PC-3 (cell line): ENCODE results near the gene MAP2K2. TPM values are rescaled to one million over a fixed set of nuclear protein-coding genes. Genes with fewer than 3 reads are reported as not detected.

Experiments used
- ATAC-seq: fragments of 200-7000 bp; cut with Tn5 transposase; 2 replicates; pipeline ENCODE4 v1.9.1; 2020; ENCODE audit warnings: mild to moderate bottlenecking, moderate library complexity
- BruUV-seq: library from RNA; stranded (reverse); fragments of 400-500 nt; replicated peaks from 2 replicates; lab custom pipeline; 2021; lab: Mats Ljungman, UMichigan
- CTCF ChIA-PET: fragments of 300-600 bp; sonication (Branson Sonifier 250); formaldehyde crosslinking; loops from one replicate; lab custom pipeline; 2022; ENCODE audit warnings: antibody characterized with exemption; lab: Charles Lee
- POLR2A ChIA-PET: fragments of 300-600 bp; sonication (Branson Sonifier 250); formaldehyde crosslinking; loops from one replicate; lab custom pipeline; 2022; ENCODE audit warnings: antibody characterized with exemption; ENCODE audit not compliant: unreplicated experiment; lab: Charles Lee
- DNase-seq: peaks from one replicate; pipeline ENCODE4 v3.0.0-alpha.2; 2015
- H2AFZ ChIP-seq: fragments of 300-600 bp; sonication (generic); 2 replicates; pipeline ENCODE4 v1.6.0; 2016; ENCODE audit warnings: antibody characterized with exemption, low read length
- H3F3A ChIP-seq: fragments of 300-600 bp; sonication (generic); one replicate; pipeline ENCODE4 v1.6.0; 2017; ENCODE audit warnings: antibody characterized with exemption, low read length, control low read depth, mild to moderate bottlenecking; ENCODE audit not compliant: unreplicated experiment
- H3K27ac ChIP-seq: fragments of 300-600 bp; sonication (generic); 2 replicates; pipeline ENCODE4 v1.5.1; 2016; ENCODE audit warnings: mild to moderate bottlenecking, low read length
- H3K27me3 ChIP-seq: fragments of 300-600 bp; sonication (generic); 2 replicates; pipeline ENCODE4 v1.6.1; 2016; ENCODE audit warnings: low read length, mixed read lengths
- H3K36me3 ChIP-seq: fragments of 300-600 bp; sonication (generic); 2 replicates; pipeline ENCODE4 v1.6.1; 2016; ENCODE audit warnings: low read depth, mixed run types, low read length, mixed read lengths
- H3K4me1 ChIP-seq: fragments of 300-600 bp; sonication (generic); 2 replicates; pipeline ENCODE4 v1.5.1; 2016; ENCODE audit warnings: low read length; ENCODE audit not compliant: insufficient read depth
- H3K4me2 ChIP-seq: fragments of 300-600 bp; sonication (generic); 2 replicates; pipeline ENCODE4 v1.6.0; 2016; ENCODE audit warnings: low read length
- H3K4me3 ChIP-seq: fragments of 300-600 bp; sonication (generic); 2 replicates; pipeline ENCODE4 v1.5.1; 2016; ENCODE audit warnings: mild to moderate bottlenecking, low read length, mixed read lengths
- H3K79me2 ChIP-seq: fragments of 300-600 bp; sonication (generic); 2 replicates; pipeline ENCODE4 v1.6.1; 2017; ENCODE audit warnings: low read length, mixed read lengths
- H3K9ac ChIP-seq: fragments of 300-600 bp; sonication (generic); 2 replicates; pipeline ENCODE4 v1.6.0; 2016; ENCODE audit warnings: mild to moderate bottlenecking, low read length
- H3K9me2 ChIP-seq: fragments of 300-600 bp; sonication (generic); replicated peaks from 2 replicates; pipeline ENCODE4 v1.6.1; 2016; ENCODE audit warnings: mixed run types, low read length, mixed read lengths
- H3K9me3 ChIP-seq: fragments of 300-600 bp; sonication (generic); 2 replicates; pipeline ENCODE4 v1.6.1; 2016; ENCODE audit warnings: low read length, mixed read lengths
- H4K20me1 ChIP-seq: fragments of 300-600 bp; sonication (generic); 2 replicates; pipeline ENCODE4 v1.6.1; 2016; ENCODE audit warnings: low read length, mixed read lengths
- CTCF ChIP-seq: fragments of 300-600 bp; sonication (generic); conservative IDR thresholded peaks from 2 replicates; pipeline ENCODE4 v1.5.1; 2017; ENCODE audit warnings: antibody characterized with exemption, low read depth, mild to moderate bottlenecking, low read length
- EZH2 ChIP-seq: fragments of 300-600 bp; sonication (generic); IDR thresholded peaks from one replicate; pipeline ENCODE4 v1.6.1; 2017; ENCODE audit warnings: antibody characterized with exemption, mild to moderate bottlenecking, low read length; ENCODE audit not compliant: unreplicated experiment
- EZH2phosphoT487 ChIP-seq: fragments of 300-600 bp; sonication (generic); IDR thresholded peaks from 2 replicates; pipeline ENCODE4 v1.6.1; 2018; ENCODE audit warnings: mild to moderate bottlenecking, antibody characterized with exemption, low read length, borderline replicate concordance
- intact Hi-C: fragments of 100-400 bp; cut with micrococcal nuclease; formaldehyde crosslinking; loops from 2 replicates; pipeline ENCODE4 v1.9.0; 2023
- total RNA-seq: library from RNA; depleted of rRNA; stranded (reverse); fragments of >200 nt; gene quantifications from 2 replicates; pipeline ENCODE4 v1.2.3, GENCODE V29; 2014

MAP2K2 gene
- total RNA-seq, 1 experiment from 2014 or later: 229 TPM

- intact Hi-C loops: no loop called here
- Histone ChIP-seq H3K27ac (no peak overlapping the region), H2AFZ (no peak overlapping the region), H3F3A (no peaks in the 10 kb centered on the region), H3K9me3 (no peaks in the 10 kb centered on the region), H4K20me1 (no peaks in the 10 kb centered on the region), H3K4me3 (no peak overlapping the region), H3K27me3 (no peaks in the 10 kb centered on the region), H3K36me3 (peaks cover 4% of the 10 kb centered on the region; the same call in 1 of the 2 replicates), H3K9me2 (no peaks in the 10 kb centered on the region), H3K9ac (no peak overlapping the region), H3K4me1 (no peaks in the 10 kb centered on the region; the same call in 1 of the 2 replicates), H3K79me2 (no peaks in the 10 kb centered on the region), H3K4me2 (no peak overlapping the region)
- no peak for TF ChIP-seq EZH2
- no peak for TF ChIP-seq CTCF
- TF ChIP-seq EZH2phosphoT487: no peak
- no peak for DNase-seq
- ChIA-PET CTCF (no interaction called here), POLR2A (no interaction called here)
- ATAC-seq: no peak
- BruUV-seq: no TSS peak
These were observed 21.4 kb downstream of the MAP2K2 start for GRCh38 chr19:4102339-4103079.

- no peak overlapping the region for H3K27ac ChIP-seq
- H3K36me3 ChIP-seq: no peaks in the 10 kb centered on the region
- no peak overlapping the region for H2AFZ ChIP-seq
- no peaks in the 10 kb centered on the region for H4K20me1 ChIP-seq
- DNase-seq: no peak
- intact Hi-C loops: no loop called here
- ATAC-seq: no peak
- no peaks in the 10 kb centered on the region for H3F3A ChIP-seq
- no peak overlapping the region for H3K4me2 ChIP-seq
- H3K9ac ChIP-seq: no peak overlapping the region
- POLR2A ChIA-PET: no interaction called here
- H3K9me3 ChIP-seq: no peaks in the 10 kb centered on the region
- no peaks in the 10 kb centered on the region for H3K27me3 ChIP-seq
- no peaks in the 10 kb centered on the region for H3K79me2 ChIP-seq
- no peak overlapping the region for H3K4me3 ChIP-seq
- no peaks in the 10 kb centered on the region for H3K9me2 ChIP-seq
- CTCF ChIA-PET: no interaction called here
- no peaks in the 10 kb centered on the region; the same call in 1 of the 2 replicates for H3K4me1 ChIP-seq
- no TSS peak for BruUV-seq
- TF ChIP-seq EZH2: no peak
- TF ChIP-seq CTCF: no peak
- no peak for TF ChIP-seq EZH2phosphoT487
These were observed 22.5 kb downstream of the MAP2K2 start for GRCh38 chr19:4101496-4101770.

- no peaks in the 10 kb centered on the region for H4K20me1 ChIP-seq
- POLR2A ChIA-PET: no interaction called here
- no peaks in the 10 kb centered on the region for H3K79me2 ChIP-seq
- TF ChIP-seq EZH2phosphoT487: no peak
- TF ChIP-seq EZH2: no peak
- no peak for TF ChIP-seq CTCF
- H3F3A ChIP-seq: no peaks in the 10 kb centered on the region
- H3K9me3 ChIP-seq: no peaks in the 10 kb centered on the region
- H3K9me2 ChIP-seq: no peaks in the 10 kb centered on the region
- ATAC-seq (no peak), DNase-seq (no peak)
- H2AFZ ChIP-seq: no peak overlapping the region
- H3K4me2 ChIP-seq: no peak overlapping the region
- BruUV-seq: no TSS peak
- CTCF ChIA-PET: no interaction called here
- no peaks in the 10 kb centered on the region for H3K27me3 ChIP-seq
- H3K27ac ChIP-seq: no peak overlapping the region
- H3K36me3 ChIP-seq: no peaks in the 10 kb centered on the region
- no peak overlapping the region for H3K4me3 ChIP-seq
- intact Hi-C loops: no loop called here
- H3K9ac ChIP-seq: no peak overlapping the region
- H3K4me1 ChIP-seq: no peaks in the 10 kb centered on the region; the same call in 1 of the 2 replicates
These were observed 23.1 kb downstream of the MAP2K2 start for GRCh38 chr19:4100647-4101495.
